Left ventricle myocardium inferior (tissue), 1 donor: ENCODE measurements around the gene XYLT1. TPM values are rescaled to one million over a fixed set of nuclear protein-coding genes. Genes with fewer than 3 reads are reported as not detected.

ENCODE experiments used
- DNase-seq: peaks from one replicate; pipeline ENCODE4 v3.0.0-alpha.2; 2020
- H3K27ac ChIP-seq: fragments of 200-600 bp; replicated peaks from 2 replicates; pipeline ENCODE4 v1.8.0; 2021
- H3K27me3 ChIP-seq: fragments of 200-600 bp; 2 replicates; pipeline ENCODE4 v1.8.0; 2021; ENCODE audit warnings: low read depth
- H3K36me3 ChIP-seq: fragments of 200-600 bp; 2 replicates; pipeline ENCODE4 v1.8.0; 2021
- H3K4me1 ChIP-seq: fragments of 200-600 bp; 2 replicates; pipeline ENCODE4 v1.8.0; 2021
- H3K4me3 ChIP-seq: fragments of 200-600 bp; 2 replicates; pipeline ENCODE4 v1.8.0; 2021; ENCODE audit warnings: mild to moderate bottlenecking, moderate library complexity
- H3K9me3 ChIP-seq: fragments of 200-600 bp; replicated peaks from 2 replicates; pipeline ENCODE4 v1.8.0; 2021
- CTCF ChIP-seq: fragments of 200-600 bp; IDR thresholded peaks from 2 replicates; pipeline ENCODE4 v1.8.0; 2021; ENCODE audit warnings: antibody characterized with exemption, mild to moderate bottlenecking, borderline replicate concordance
- intact Hi-C: fragments of 100-400 bp; cut with micrococcal nuclease; formaldehyde crosslinking; loops from one replicate; pipeline ENCODE4 v1.11.0; 2022
- total RNA-seq: library from RNA; stranded (reverse); fragmentation: NEBNext Ultra II Directional; extraction: Animal tissue kit (Norgen Biotek cat#: 25700); gene quantifications from one replicate; pipeline ENCODE4 v1.2.1, GENCODE V29; 2021
- donor health status: DM: no; HTN: yes; CAD: no; lungs with severe emphysema.

XYLT1 gene
- total RNA-seq, 1 donor from 2014 or later, result 1.4 TPM

GRCh38 chr16:17233318-17234002, 237.3 kb downstream of the XYLT1 start:
- Histone ChIP-seq H3K27ac (no peak overlapping the region), H3K9me3 (no peaks in the 10 kb centered on the region), H3K4me1 (no peaks in the 10 kb centered on the region), H3K4me3 (no peak overlapping the region), H3K27me3 (no peaks in the 10 kb centered on the region), H3K36me3 (no peaks in the 10 kb centered on the region)
- no peak for TF ChIP-seq CTCF
- intact Hi-C loops, result no loop called here
- no peak for DNase-seq

- Histone ChIP-seq H3K4me3 (no peak overlapping the region), H3K4me1 (no peaks in the 10 kb centered on the region), H3K27me3 (no peaks in the 10 kb centered on the region), H3K27ac (no peak overlapping the region), H3K36me3 (no peaks in the 10 kb centered on the region), H3K9me3 (no peaks in the 10 kb centered on the region)
- intact Hi-C loops, result no loop called here
- DNase-seq, result no peak
- TF ChIP-seq CTCF, result no peak
These were observed 238.3 kb downstream of the XYLT1 start for GRCh38 chr16:17232487-17232886.

- no peak for DNase-seq
- TF ChIP-seq CTCF, result no peak
- Histone ChIP-seq H3K4me1 (no peaks in the 10 kb centered on the region), H3K27me3 (no peaks in the 10 kb centered on the region), H3K9me3 (no peaks in the 10 kb centered on the region), H3K36me3 (no peaks in the 10 kb centered on the region), H3K4me3 (no peak overlapping the region), H3K27ac (no peak overlapping the region)
- intact Hi-C loops, result no loop called here
These were observed 238.8 kb downstream of the XYLT1 start for GRCh38 chr16:17231972-17232371.

- no peak for DNase-seq
- no peak for TF ChIP-seq CTCF
These were observed 239.7 kb downstream of the XYLT1 start for GRCh38 chr16:17230932-17231581.

GRCh38 chr16:17229766-17230165, 241.0 kb downstream of the XYLT1 start:
- no peak for TF ChIP-seq CTCF
- no peak overlapping the region for H3K27ac ChIP-seq
- peaks cover 12% of the 10 kb centered on the region for H3K4me1 ChIP-seq
- H3K9me3 ChIP-seq, result no peaks in the 10 kb centered on the region
- intact Hi-C loops, result no loop called here
- no peak for DNase-seq
- H3K36me3 ChIP-seq, result no peaks in the 10 kb centered on the region
- H3K4me3 ChIP-seq, result no peak overlapping the region
- H3K27me3 ChIP-seq, result no peaks in the 10 kb centered on the region

More at GRCh38 chr16:17230932-17231581, 239.7 kb downstream of the XYLT1 start:
- Histone ChIP-seq H3K36me3 (no peaks in the 10 kb centered on the region), H3K27me3 (no peaks in the 10 kb centered on the region), H3K9me3 (no peaks in the 10 kb centered on the region), H3K4me1 (no peaks in the 10 kb centered on the region), H3K27ac (no peak overlapping the region), H3K4me3 (no peak overlapping the region)
- intact Hi-C loops, result no loop called here
